Embryonic facial prominence (tissue), 1 donor: ENCODE data around the gene ART3.

ENCODE experiments used
- DNase-seq: peaks from one replicate; pipeline ENCODE4 v3.0.0-alpha.2; 2016; ENCODE audit errors: extremely low spot score

ART3 gene

GRCh38 chr4:76067652-76068286, 6.7 kb upstream of the ART3 start:
- no peak for DNase-seq

GRCh38 chr4:76072760-76073159, 1.7 kb upstream of the ART3 start:
- no peak for DNase-seq

GRCh38 chr4:76074993-76075600, 588 bp downstream of the ART3 start:
- DNase-seq, result no peak

GRCh38 chr4:76078033-76078613, 3.6 kb downstream of the ART3 start:
- no peak for DNase-seq

- no peak for DNase-seq
Measured at GRCh38 chr4:76083386-76083988, 9.0 kb downstream of the ART3 start.

GRCh38 chr4:76084542-76084941, 10.0 kb downstream of the ART3 start:
- no peak for DNase-seq

GRCh38 chr4:76087007-76087769, 12.7 kb downstream of the ART3 start:
- DNase-seq, result no peak

- no peak for DNase-seq
Measured at GRCh38 chr4:76088719-76089118, 14.2 kb downstream of the ART3 start.

- no peak for DNase-seq
Measured at GRCh38 chr4:76090241-76090691, 15.8 kb downstream of the ART3 start.

GRCh38 chr4:76091052-76091451, 16.5 kb downstream of the ART3 start:
- no peak for DNase-seq

- no peak for DNase-seq
Measured at GRCh38 chr4:76095568-76095967, 21.1 kb downstream of the ART3 start.

GRCh38 chr4:76096076-76096475, 21.6 kb downstream of the ART3 start:
- DNase-seq, result no peak

- DNase-seq, result no peak
Measured at GRCh38 chr4:76105652-76106051, 31.1 kb downstream of the ART3 start.

GRCh38 chr4:76106442-76106841, 31.9 kb downstream of the ART3 start:
- no peak for DNase-seq

GRCh38 chr4:76108467-76109181, 34.1 kb downstream of the ART3 start:
- no peak for DNase-seq

- DNase-seq, result no peak
Measured at GRCh38 chr4:76116821-76117220, 42.3 kb downstream of the ART3 start.

- DNase-seq, result no peak
Measured at GRCh38 chr4:76117536-76117935, 43.0 kb downstream of the ART3 start.

- no peak for DNase-seq
Measured at GRCh38 chr4:76120199-76120598, 45.7 kb downstream of the ART3 start.

- DNase-seq, result no peak
Measured at GRCh38 chr4:76125816-76126215, 51.3 kb downstream of the ART3 start.

- DNase-seq, result no peak
Measured at GRCh38 chr4:76127754-76128153, 53.2 kb downstream of the ART3 start.

GRCh38 chr4:76141241-76141640, 66.7 kb downstream of the ART3 start:
- DNase-seq, result no peak

GRCh38 chr4:76144546-76144945, 70.0 kb downstream of the ART3 start:
- no peak for DNase-seq
